Stimulated activated CD8-positive, alpha-beta memory T cell treated with anti-CD3 and anti-CD28 coated beads, Interleukin-7, amount 100 ng/mL, for 48 hours (primary cell): ENCODE measurements around the gene NUP188.

ENCODE experiments used
- DNase-seq, 2 donors: peaks; one replicate each; pipeline ENCODE4 v3.0.0-alpha.2; 2020; ENCODE audit warnings: low read depth in 1 of 2; ENCODE audit errors: extremely low read depth in 1 of 2

The NUP188 gene

GRCh38 chr9:128947527-128948301, at the start of gene NUP188, which contains the start of gene DOLK:
Gene NUP188, plus strand, starts transcription at chr9:128947699. Its CDS starts 21 bp downstream, at chr9:128947720.
Gene DOLK, minus strand, starts transcription at chr9:128947603. Its CDS starts 300 bp downstream, at chr9:128947303.
- DNase-seq: peak; percentile 93 to 97

GRCh38 chr9:128898382-128898781, 49.1 kb upstream of the NUP188 start:
- no peak for DNase-seq

- no peak for DNase-seq
Observed at GRCh38 chr9:128898845-128899565, 48.5 kb upstream of the NUP188 start.

GRCh38 chr9:128899566-128900322, 47.8 kb upstream of the NUP188 start:
- no peak for DNase-seq

- no peak for DNase-seq
Observed at GRCh38 chr9:128901379-128901778, 46.1 kb upstream of the NUP188 start.

GRCh38 chr9:128901822-128902221, 45.7 kb upstream of the NUP188 start:
- DNase-seq: no peak

GRCh38 chr9:128902351-128903078, 45.0 kb upstream of the NUP188 start:
- DNase-seq: peak; percentile 63 to 84

- DNase-seq: no peak
Observed at GRCh38 chr9:128903079-128903461, 44.4 kb upstream of the NUP188 start.

- no peak for DNase-seq
Observed at GRCh38 chr9:128903871-128904620, 43.5 kb upstream of the NUP188 start.

GRCh38 chr9:128905964-128906363, 41.5 kb upstream of the NUP188 start:
- DNase-seq: no peak

GRCh38 chr9:128906741-128907140, 40.8 kb upstream of the NUP188 start:
- DNase-seq: no peak

GRCh38 chr9:128908372-128908771, 39.1 kb upstream of the NUP188 start:
- DNase-seq: no peak

- DNase-seq: no peak
Observed at GRCh38 chr9:128909859-128910258, 37.6 kb upstream of the NUP188 start.

GRCh38 chr9:128910906-128911305, 36.6 kb upstream of the NUP188 start:
- no peak for DNase-seq

- DNase-seq: no peak
Observed at GRCh38 chr9:128911529-128912035, 35.9 kb upstream of the NUP188 start.

GRCh38 chr9:128912270-128912853, 35.1 kb upstream of the NUP188 start:
- no peak for DNase-seq

GRCh38 chr9:128913048-128913900, 34.2 kb upstream of the NUP188 start:
- no peak for DNase-seq

GRCh38 chr9:128913995-128914772, 33.3 kb upstream of the NUP188 start:
- no peak for DNase-seq
